Cardiac muscle cell (in vitro differentiated cells and primary cell): Measurements from ENCODE around the gene AJAP1. TPM values are rescaled to one million over a fixed set of nuclear protein-coding genes. Genes with fewer than 3 reads are reported as not detected.
"Not testable (repeated sequence)": the region's sequence is repeated elsewhere in the genome, so short reads cannot be mapped to it uniquely, and the experiment has no call there.

Experiments used
- DNase-seq, 2 donors: peaks; one replicate each; pipeline versions ENCODE4 v3.0.0 to v3.0.0-alpha.2; 2010 to 2017; ENCODE audit warnings: low read depth in 1 of 2, low spot score in 1 of 2
- H3K27ac ChIP-seq: fragments of 200-600 bp; sonication (generic); 2 replicates; pipeline ENCODE4 v1.5.1; 2016
- H3K27me3 ChIP-seq: fragments of 200-600 bp; sonication (generic); 2 replicates; pipeline ENCODE4 v1.6.0; 2016; ENCODE audit warnings: control low read depth
- H3K36me3 ChIP-seq: fragments of 200-600 bp; sonication (generic); 2 replicates; pipeline ENCODE4 v1.5.1; 2016; ENCODE audit warnings: control low read depth
- H3K4me1 ChIP-seq: fragments of 200-600 bp; sonication (generic); 2 replicates; pipeline ENCODE4 v1.8.1; 2017; ENCODE audit warnings: low read depth, mild to moderate bottlenecking, mixed run types
- H3K4me3 ChIP-seq: fragments of 200-600 bp; sonication (generic); 2 replicates; pipeline ENCODE4 v1.5.1; 2016; ENCODE audit warnings: mild to moderate bottlenecking
- H3K9me3 ChIP-seq: fragments of 200-600 bp; sonication (generic); 2 replicates; pipeline ENCODE4 v1.5.1; 2017; ENCODE audit warnings: low read depth, mild to moderate bottlenecking, control low read depth
- polyA plus RNA-seq: library from polyadenylated mRNA; unstranded; fragments of >200 nt; fragmentation: Nextera tagmentation; extraction: Ambion mirVana; gene quantifications from 2 replicates; pipeline ENCODE4 v1.2.1, GENCODE V29; 2016
- total RNA-seq: library from RNA; depleted of rRNA; stranded (reverse); fragments of >200 nt; gene quantifications from 2 replicates; pipeline ENCODE4 v1.2.3, GENCODE V29; 2016
- TF ChIP-seq, protein P1 (sequence below): IDR thresholded peaks from 2 replicates; pipeline ENCODE4 v1.5.1; 2012; ENCODE audit warnings: low read depth, mild to moderate bottlenecking, low read length

AJAP1 gene
- total and polyA plus RNA-seq, 2 experiments from 2014 or later: not detected

DNA sequence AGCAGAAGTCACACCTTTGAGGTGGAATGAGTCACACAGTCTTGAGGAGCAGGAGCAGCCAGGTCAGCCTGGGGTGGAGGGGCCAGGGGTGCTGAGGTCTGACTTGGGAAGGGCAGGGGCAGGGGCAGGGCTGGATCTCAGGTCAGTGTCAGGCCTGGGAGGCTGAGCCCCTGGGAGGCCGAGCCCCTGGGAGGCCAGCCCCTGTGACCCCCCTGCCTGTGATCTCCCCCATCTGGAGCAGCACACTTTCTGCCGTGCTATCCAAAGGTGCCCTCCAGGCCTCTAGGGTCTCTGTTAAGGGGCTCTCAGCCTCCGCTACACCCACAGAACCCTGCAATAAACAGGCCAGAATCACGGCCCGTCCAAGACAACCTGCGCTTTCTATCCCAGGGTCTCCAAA, 36.9 kb upstream of the AJAP1 start:
- H3K36me3 ChIP-seq: no peaks in the 10 kb centered on the region
- no peaks in the 10 kb centered on the region for H3K9me3 ChIP-seq
- no peak for DNase-seq
- H3K27me3 ChIP-seq: no peaks in the 10 kb centered on the region
- H3K4me3 ChIP-seq: no peak overlapping the region
- H3K4me1 ChIP-seq: no peaks in the 10 kb centered on the region
- H3K27ac ChIP-seq: no peak overlapping the region
- TF ChIP-seq, protein P1, sequence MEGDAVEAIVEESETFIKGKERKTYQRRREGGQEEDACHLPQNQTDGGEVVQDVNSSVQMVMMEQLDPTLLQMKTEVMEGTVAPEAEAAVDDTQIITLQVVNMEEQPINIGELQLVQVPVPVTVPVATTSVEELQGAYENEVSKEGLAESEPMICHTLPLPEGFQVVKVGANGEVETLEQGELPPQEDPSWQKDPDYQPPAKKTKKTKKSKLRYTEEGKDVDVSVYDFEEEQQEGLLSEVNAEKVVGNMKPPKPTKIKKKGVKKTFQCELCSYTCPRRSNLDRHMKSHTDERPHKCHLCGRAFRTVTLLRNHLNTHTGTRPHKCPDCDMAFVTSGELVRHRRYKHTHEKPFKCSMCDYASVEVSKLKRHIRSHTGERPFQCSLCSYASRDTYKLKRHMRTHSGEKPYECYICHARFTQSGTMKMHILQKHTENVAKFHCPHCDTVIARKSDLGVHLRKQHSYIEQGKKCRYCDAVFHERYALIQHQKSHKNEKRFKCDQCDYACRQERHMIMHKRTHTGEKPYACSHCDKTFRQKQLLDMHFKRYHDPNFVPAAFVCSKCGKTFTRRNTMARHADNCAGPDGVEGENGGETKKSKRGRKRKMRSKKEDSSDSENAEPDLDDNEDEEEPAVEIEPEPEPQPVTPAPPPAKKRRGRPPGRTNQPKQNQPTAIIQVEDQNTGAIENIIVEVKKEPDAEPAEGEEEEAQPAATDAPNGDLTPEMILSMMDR: no peak

DNA sequence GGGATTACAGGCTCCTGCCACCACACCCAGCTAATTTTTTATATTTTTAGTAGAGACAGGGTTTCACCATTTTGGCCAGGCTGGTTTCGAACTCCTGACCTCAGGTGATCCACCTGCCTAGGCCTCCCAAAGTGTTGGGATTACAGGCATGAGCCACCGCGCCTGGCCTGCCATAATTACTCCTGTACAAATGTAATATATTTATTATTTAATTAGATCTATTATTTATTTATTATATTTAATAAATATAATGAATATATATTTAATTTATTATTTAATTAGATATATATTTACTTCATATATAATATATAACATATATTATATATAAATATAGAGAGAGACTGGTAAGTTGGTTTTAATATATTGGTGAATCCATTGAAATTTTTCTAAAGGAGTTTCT, 35.6 kb upstream of the AJAP1 start:
- not testable (repeated sequence) for H3K4me3 ChIP-seq, H3K27ac ChIP-seq, H3K9me3 ChIP-seq, H3K4me1 ChIP-seq, DNase-seq, H3K27me3 ChIP-seq, H3K36me3 ChIP-seq

DNA sequence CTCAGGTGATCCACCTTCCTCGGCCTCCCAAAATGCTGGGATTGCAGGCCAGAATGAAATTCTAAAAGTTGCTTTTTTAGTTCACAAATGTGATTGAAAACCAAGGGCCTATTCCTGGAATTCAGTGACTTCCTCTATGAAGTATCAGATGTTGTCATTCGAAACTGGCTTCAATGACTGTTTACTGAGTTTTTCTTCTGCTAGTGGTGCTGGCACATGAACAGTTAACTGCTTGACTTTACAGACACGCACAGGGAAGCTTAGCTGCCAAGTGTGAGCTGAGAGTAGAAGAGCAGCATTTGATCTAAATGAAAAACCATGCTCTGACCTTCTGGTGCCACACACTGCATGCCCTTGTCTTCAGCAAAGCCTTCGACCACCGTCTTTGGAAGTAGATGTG, 32.8 kb upstream of the AJAP1 start:
- Histone ChIP-seq H3K9me3 (no peaks in the 10 kb centered on the region), H3K4me3 (no peak overlapping the region), H3K27me3 (no peaks in the 10 kb centered on the region), H3K27ac (no peak overlapping the region), H3K4me1 (no peaks in the 10 kb centered on the region), H3K36me3 (no peaks in the 10 kb centered on the region)
- DNase-seq: no peak
- TF ChIP-seq, protein P1: no peak

DNA sequence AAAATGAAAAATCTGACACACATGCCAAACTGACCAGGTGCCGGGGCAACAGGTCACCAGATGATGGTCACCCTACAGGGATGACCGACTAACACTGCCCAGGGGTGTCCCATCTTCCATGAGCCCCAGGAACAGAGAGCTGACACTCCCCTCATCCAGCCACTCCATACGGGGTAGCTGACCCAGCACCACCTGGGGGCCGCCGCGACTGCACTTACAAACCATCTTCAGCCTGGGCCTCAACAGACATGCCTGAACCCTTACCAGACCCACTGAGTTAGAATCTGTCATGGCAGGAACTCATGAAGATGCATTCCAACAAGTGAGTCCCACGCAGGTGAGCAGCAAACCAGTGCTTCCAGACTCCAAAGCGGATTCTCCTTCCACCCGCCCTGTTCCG, 31.6 kb upstream of the AJAP1 start:
- Histone ChIP-seq H3K27ac (no peak overlapping the region), H3K27me3 (no peaks in the 10 kb centered on the region)
- TF ChIP-seq, protein P1: no peak

DNA sequence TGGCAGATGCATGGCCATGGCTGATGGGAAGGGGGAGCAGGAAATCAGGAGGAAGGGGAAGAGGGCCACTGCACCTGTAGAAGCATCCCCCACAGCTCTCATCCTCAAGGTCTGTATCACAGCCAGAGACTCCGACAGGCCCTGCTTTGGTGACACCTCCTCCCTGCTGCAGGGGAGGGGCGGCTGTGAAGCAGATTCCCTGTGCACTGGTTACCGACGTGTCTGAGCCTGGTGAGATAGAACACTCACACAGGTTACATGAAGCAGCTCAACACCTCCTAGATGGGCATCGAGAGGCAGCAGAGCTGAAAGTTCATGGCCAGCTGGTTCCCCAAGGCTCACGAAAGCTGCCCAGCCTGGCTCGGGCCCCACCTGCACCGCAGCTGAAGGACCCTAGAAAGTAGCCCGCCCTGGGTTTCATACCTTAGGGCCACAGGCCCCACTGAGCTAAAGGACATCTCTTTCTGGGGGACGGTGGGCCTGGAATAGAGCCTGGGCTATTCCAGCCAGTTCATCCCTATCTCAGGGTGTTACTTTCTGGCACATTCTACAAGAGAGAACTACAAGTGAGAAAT, 30.2 kb upstream of the AJAP1 start:
- H3K4me3 ChIP-seq: no peak overlapping the region
- no peak for DNase-seq
- no peaks in the 10 kb centered on the region for H3K27me3 ChIP-seq
- H3K9me3 ChIP-seq: no peaks in the 10 kb centered on the region
- H3K4me1 ChIP-seq: no peaks in the 10 kb centered on the region
- no peaks in the 10 kb centered on the region for H3K36me3 ChIP-seq
- H3K27ac ChIP-seq: no peak overlapping the region
- TF ChIP-seq, protein P1: no peak

More for the DNA sequence above, 31.6 kb upstream of the AJAP1 start:
- no peak for DNase-seq
- no peak overlapping the region for H3K4me3 ChIP-seq
- H3K36me3 ChIP-seq: no peaks in the 10 kb centered on the region
- no peaks in the 10 kb centered on the region for H3K4me1 ChIP-seq
- H3K9me3 ChIP-seq: no peaks in the 10 kb centered on the region

DNA sequence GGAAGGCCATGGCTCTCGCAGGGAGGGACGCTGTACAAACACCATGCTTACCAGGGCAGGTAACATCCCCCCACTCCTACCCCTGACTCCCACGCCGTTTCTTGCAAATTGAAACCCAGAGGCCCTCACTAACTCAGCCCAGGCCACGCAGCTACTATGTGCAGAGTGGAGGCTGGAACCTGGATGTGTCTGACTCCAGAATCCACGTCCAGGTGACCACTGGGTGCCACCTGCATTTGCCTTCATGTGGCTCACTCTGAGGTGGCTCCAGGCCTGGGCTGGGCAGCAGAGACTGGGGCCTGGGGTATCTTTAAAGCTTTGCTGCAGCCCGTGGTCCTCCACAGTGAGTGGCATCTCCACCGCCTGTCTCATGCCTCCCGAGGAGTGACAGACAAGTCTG, 29.6 kb upstream of the AJAP1 start:
- Histone ChIP-seq H3K27ac (no peak overlapping the region), H3K27me3 (no peaks in the 10 kb centered on the region), H3K9me3 (no peaks in the 10 kb centered on the region), H3K4me3 (no peak overlapping the region), H3K4me1 (no peaks in the 10 kb centered on the region), H3K36me3 (no peaks in the 10 kb centered on the region)
- DNase-seq: no peak
- TF ChIP-seq, protein P1: no peak
